HFFc6 (cell line): ENCODE measurements around the gene EML6. TPM values are rescaled to one million over a fixed set of nuclear protein-coding genes. Genes with fewer than 3 reads are reported as not detected.

Source experiments
- DNase-seq: peaks from one replicate; pipeline ENCODE4 v3.0.0-alpha.2; 2018
- H3K27ac Mint-ChIP-seq: 2 replicates; pipeline ENCODE4 v1.8.0; 2020; ENCODE audit warnings: mild to moderate bottlenecking, mixed read lengths
- H3K27me3 Mint-ChIP-seq: 2 replicates; pipeline ENCODE4 v1.8.0; 2021; ENCODE audit warnings: mild to moderate bottlenecking, moderate library complexity, mixed read lengths; ENCODE audit not compliant: insufficient read depth
- H3K36me3 Mint-ChIP-seq: 2 replicates; pipeline ENCODE4 v1.8.0; 2021; ENCODE audit warnings: low read depth, mixed read lengths
- H3K4me1 Mint-ChIP-seq: 2 replicates; pipeline ENCODE4 v1.8.0; 2020; ENCODE audit warnings: low read depth, mixed read lengths
- H3K4me3 Mint-ChIP-seq: 2 replicates; pipeline ENCODE4 v1.8.0; 2020; ENCODE audit warnings: mild to moderate bottlenecking, moderate library complexity, mixed read lengths
- H3K9me3 Mint-ChIP-seq: 2 replicates; pipeline ENCODE4 v1.8.0; 2020; ENCODE audit warnings: mild to moderate bottlenecking, mixed read lengths
- total RNA-seq, 6 experiments: library from RNA; stranded (reverse); fragmentation: NEBNext Ultra II Directional; extraction: Animal tissue kit (Norgen Biotek cat#: 25700); gene quantifications; 2 replicates in 1 of 6; 3 replicates in 5 of 6; pipeline ENCODE4 v1.2.3, GENCODE V29; 2021
- TF ChIP-seq, protein P1 (sequence below): fragments of 200-600 bp; sonication (generic); IDR thresholded peaks from 2 replicates; pipeline ENCODE4 v1.5.0; 2021; ENCODE audit warnings: antibody characterized with exemption, mild to moderate bottlenecking

EML6 gene
- total RNA-seq, 6 experiments from 2014 or later = 0.05 to 0.37 (median 0.25) TPM

DNA sequence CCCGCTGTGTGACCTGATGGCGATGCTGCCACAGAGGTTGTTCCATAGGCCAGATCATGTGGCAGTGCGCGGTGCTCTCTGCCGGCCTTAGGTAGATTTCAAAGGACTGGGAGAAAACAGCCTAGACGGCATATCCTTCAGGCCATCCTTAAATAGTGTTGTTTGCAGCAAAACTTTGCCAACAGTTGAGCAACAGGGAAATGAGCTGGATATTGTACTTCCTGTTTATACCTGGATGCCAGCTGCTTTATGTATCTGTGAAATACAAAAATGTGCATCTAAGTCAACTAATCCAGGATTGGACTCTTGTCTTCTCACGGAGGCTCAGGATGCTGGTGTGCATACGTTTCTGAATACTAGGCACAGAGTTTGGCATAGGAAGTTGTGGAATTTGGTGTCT lies 107.1 kb downstream of the EML6 start:
- Mint-ChIP-seq H3K4me1 (no peaks in the 10 kb centered on the region), H3K36me3 (no peaks in the 10 kb centered on the region), H3K27ac (no peak overlapping the region), H3K4me3 (no peak overlapping the region), H3K9me3 (no peaks in the 10 kb centered on the region), H3K27me3 (peaks cover 27% of the 10 kb centered on the region)
- TF ChIP-seq, protein P1, sequence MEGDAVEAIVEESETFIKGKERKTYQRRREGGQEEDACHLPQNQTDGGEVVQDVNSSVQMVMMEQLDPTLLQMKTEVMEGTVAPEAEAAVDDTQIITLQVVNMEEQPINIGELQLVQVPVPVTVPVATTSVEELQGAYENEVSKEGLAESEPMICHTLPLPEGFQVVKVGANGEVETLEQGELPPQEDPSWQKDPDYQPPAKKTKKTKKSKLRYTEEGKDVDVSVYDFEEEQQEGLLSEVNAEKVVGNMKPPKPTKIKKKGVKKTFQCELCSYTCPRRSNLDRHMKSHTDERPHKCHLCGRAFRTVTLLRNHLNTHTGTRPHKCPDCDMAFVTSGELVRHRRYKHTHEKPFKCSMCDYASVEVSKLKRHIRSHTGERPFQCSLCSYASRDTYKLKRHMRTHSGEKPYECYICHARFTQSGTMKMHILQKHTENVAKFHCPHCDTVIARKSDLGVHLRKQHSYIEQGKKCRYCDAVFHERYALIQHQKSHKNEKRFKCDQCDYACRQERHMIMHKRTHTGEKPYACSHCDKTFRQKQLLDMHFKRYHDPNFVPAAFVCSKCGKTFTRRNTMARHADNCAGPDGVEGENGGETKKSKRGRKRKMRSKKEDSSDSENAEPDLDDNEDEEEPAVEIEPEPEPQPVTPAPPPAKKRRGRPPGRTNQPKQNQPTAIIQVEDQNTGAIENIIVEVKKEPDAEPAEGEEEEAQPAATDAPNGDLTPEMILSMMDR = no peak
- DNase-seq = no peak

DNA sequence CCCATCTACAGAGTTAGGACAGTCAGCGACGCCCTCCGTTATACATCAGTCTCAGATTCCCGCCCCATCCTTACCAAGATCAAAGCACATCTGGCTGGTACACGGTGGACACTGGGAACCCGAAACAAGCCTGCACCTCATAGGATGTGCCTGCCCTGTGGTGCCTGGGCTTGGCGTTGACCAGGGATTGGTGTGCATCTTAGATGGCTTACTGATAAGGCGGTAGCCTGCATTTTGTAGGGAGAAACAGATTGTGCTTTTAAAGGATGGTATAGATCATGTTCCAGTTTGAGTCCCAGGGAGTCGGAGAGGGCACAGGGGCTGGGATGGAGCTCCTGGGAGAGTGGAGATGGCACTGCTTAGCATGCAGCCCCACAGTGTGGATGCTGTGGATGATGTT lies 108.0 kb downstream of the EML6 start:
- H3K27ac Mint-ChIP-seq = no peak overlapping the region
- TF ChIP-seq, protein P1 = no peak
- H3K9me3 Mint-ChIP-seq = no peaks in the 10 kb centered on the region
- no peak for DNase-seq
- H3K4me1 Mint-ChIP-seq = no peaks in the 10 kb centered on the region
- no peaks in the 10 kb centered on the region for H3K36me3 Mint-ChIP-seq
- H3K4me3 Mint-ChIP-seq = no peak overlapping the region
- H3K27me3 Mint-ChIP-seq = peaks cover 29% of the 10 kb centered on the region

DNA sequence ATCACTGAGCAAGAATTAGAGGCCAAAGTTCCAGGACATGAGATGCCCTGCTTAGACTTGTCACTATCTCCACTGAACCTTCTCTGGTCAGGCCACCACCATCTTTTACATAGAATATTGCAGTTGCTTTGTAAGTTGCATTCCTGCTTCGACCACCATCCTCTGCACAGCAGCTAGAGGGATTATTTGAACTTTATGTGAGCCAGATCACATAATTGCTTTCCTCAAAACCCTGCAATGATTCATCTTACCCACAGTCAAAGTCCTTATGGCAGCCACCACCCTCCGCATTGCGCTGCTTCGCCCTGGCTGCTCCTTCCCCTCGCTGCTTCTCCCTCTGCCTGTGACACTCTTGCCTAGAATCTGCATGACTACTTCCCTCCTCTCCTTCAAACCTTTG lies 111.3 kb downstream of the EML6 start:
- TF ChIP-seq, protein P1 = no peak
- Mint-ChIP-seq H3K27me3 (peaks cover 14% of the 10 kb centered on the region), H3K4me3 (no peak overlapping the region), H3K4me1 (peaks cover 6% of the 10 kb centered on the region; the same call in 1 of the 2 replicates), H3K27ac (no peak overlapping the region), H3K36me3 (no peaks in the 10 kb centered on the region), H3K9me3 (no peaks in the 10 kb centered on the region)
- DNase-seq = no peak

DNA sequence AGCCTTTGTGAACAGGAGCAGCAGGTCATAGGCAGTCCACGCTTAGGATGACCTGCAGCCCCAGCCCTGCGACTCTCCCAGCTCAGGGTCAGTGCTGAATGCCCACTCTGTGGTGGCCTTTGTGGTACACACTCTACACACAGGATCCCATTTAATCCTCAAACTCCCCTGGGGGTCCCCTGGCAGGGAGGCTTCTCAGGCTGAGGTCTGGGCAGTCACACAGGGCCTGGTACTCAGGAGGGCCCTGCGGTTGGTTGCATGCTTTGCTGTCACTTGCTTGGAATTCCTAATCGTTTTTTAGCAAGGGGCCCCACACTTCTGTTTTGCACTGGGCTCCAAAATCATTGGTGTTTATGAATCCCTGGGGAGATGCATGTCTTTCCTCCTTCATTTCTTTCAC lies 113.0 kb downstream of the EML6 start:
- no peaks in the 10 kb centered on the region for H3K36me3 Mint-ChIP-seq
- H3K27ac Mint-ChIP-seq = no peak overlapping the region
- TF ChIP-seq, protein P1 = no peak
- H3K4me1 Mint-ChIP-seq = peaks cover 6% of the 10 kb centered on the region; the same call in 1 of the 2 replicates
- H3K4me3 Mint-ChIP-seq = no peak overlapping the region
- H3K9me3 Mint-ChIP-seq = no peaks in the 10 kb centered on the region
- no peak for DNase-seq
- H3K27me3 Mint-ChIP-seq = peaks cover 14% of the 10 kb centered on the region

DNA sequence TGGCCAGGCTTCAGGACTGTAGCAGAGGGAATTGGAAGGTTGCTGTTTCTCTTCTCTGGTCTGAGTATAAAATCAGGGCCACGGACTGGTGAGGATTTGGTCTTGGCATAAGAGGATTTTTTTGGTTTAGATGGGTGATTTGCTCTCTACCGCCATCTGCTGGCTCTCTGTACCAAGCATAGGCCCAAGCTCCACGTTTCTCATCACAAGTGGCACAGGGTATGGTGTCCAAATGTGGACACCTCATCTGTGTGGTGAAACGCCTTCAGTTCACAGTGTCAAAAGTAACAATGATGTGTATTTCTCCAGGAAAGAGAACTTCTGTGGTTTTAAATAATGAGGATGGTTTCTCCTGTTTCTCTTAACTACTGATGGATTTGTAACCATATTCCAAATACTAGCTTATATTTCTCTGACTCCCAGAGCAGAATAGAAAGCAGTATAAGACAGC lies 115.1 kb downstream of the EML6 start:
- no peak overlapping the region for H3K4me3 Mint-ChIP-seq
- peaks cover 6% of the 10 kb centered on the region; the same call in 1 of the 2 replicates for H3K4me1 Mint-ChIP-seq

More for the DNA sequence above, 115.1 kb downstream of the EML6 start:
- Mint-ChIP-seq H3K27me3 (peaks cover 9% of the 10 kb centered on the region), H3K27ac (no peak overlapping the region), H3K9me3 (no peaks in the 10 kb centered on the region), H3K36me3 (no peaks in the 10 kb centered on the region)
- TF ChIP-seq, protein P1 = peak; percentile 96
- DNase-seq = peak; percentile 47
